HepG2 (cell line): Measurements from ENCODE around the gene RBPMS2. TPM values are rescaled to one million over a fixed set of nuclear protein-coding genes. Genes with fewer than 3 reads are reported as not detected.
A peak's percentile ranks its signal among the peaks of the same experiment; 100 is the strongest.

Source experiments
- ATAC-seq: fragments of 200-7000 bp; cut with Tn5 transposase; 3 replicates; pipeline ENCODE4 v1.9.1; 2020; ENCODE audit warnings: mild to moderate bottlenecking, moderate library complexity
- BruUV-seq: library from RNA; stranded (reverse); fragments of 400-500 nt; replicated peaks from 2 replicates; lab custom pipeline; 2021; lab: Mats Ljungman, UMichigan
- CTCF ChIA-PET: fragments of 300-600 bp; formaldehyde crosslinking; extraction: SDS; loops from one replicate; lab custom pipeline; 2021; ENCODE audit warnings: low total read pairs, inconsistent platforms, low intra/inter-chr PET ratio; lab: Yijun Ruan, JAX
- POLR2A ChIA-PET: fragments of 350-600 bp; sonication (Branson Sonifier 250); formaldehyde crosslinking; loops from one replicate; lab custom pipeline; 2020; ENCODE audit warnings: antibody characterized with exemption, inconsistent platforms; lab: Yijun Ruan, JAX
- DNase-seq: peaks from one replicate; pipeline ENCODE4 v3.0.0-alpha.2; 2015; ENCODE audit warnings: low spot score
- FAIRE-seq: peaks from 3 replicates; lab custom pipeline; 2011; peaks lifted over from hg19 to GRCh38; lab: Jason Lieb, UNC
- H2AFZ ChIP-seq: one replicate; pipeline ENCODE4 v1.6.1; 2011; ENCODE audit warnings: low read length, inconsistent platforms
- H3K27ac ChIP-seq: fragments of 300-600 bp; 3 replicates; pipeline ENCODE4 v1.8.0; 2011; ENCODE audit warnings: mixed run types, mild to moderate bottlenecking, mixed read lengths, low read length, inconsistent platforms; ENCODE audit not compliant: insufficient read depth; ENCODE audit errors: extremely low read length
- H3K27me3 ChIP-seq, 2 experiments: fragments of 200-600 bp in 1 of 2; 2 replicates in 1 of 2; 3 replicates in 1 of 2; pipeline versions ENCODE4 v1.6.0 to v1.8.0; 2011; ENCODE audit warnings: low read length in 2 of 2, mild to moderate bottlenecking in 2 of 2, moderate library complexity in 2 of 2, inconsistent platforms in 1 of 2; ENCODE audit not compliant: insufficient read depth in 2 of 2, control insufficient read depth in 1 of 2
- H3K36me3 ChIP-seq, 2 experiments: fragments of 200-600 bp in 1 of 2; replicated peaks in 1 of 2; 2 replicates in 1 of 2; 3 replicates in 1 of 2; pipeline versions ENCODE4 v1.5.1 to v1.8.0; 2011; ENCODE audit warnings: low read length in 2 of 2, inconsistent platforms in 1 of 2; ENCODE audit not compliant: insufficient read depth in 2 of 2, control insufficient read depth in 1 of 2
- H3K4me1 ChIP-seq: 2 replicates; pipeline ENCODE4 v1.5.1; 2012; ENCODE audit warnings: low read length, inconsistent platforms; ENCODE audit not compliant: insufficient read depth
- H3K4me2 ChIP-seq: 2 replicates; pipeline ENCODE4 v1.6.0; 2011; ENCODE audit warnings: low read depth, low read length, inconsistent platforms
- H3K4me3 ChIP-seq, 3 experiments: fragments of 200-600 bp in 1 of 3; sonication (generic), shearing (Covaris generic) in 1 of 3; replicated peaks in 1 of 3; 2 replicates each; pipeline ENCODE4 v1.5.1; 2011 to 2016; ENCODE audit warnings: low read length in 3 of 3, inconsistent platforms in 2 of 3, low read depth in 2 of 3, mild to moderate bottlenecking in 2 of 3, control low read depth in 1 of 3, mixed read lengths in 1 of 3; ENCODE audit not compliant: insufficient read depth in 1 of 3
- H3K79me2 ChIP-seq: one replicate; pipeline ENCODE4 v1.6.1; 2011; ENCODE audit warnings: low read length, inconsistent platforms; ENCODE audit not compliant: insufficient read depth
- H3K9ac ChIP-seq: 2 replicates; pipeline ENCODE4 v1.6.0; 2011; ENCODE audit warnings: mild to moderate bottlenecking, low read depth, low read length, inconsistent platforms; ENCODE audit not compliant: insufficient read depth
- H3K9me3 ChIP-seq: 2 replicates; pipeline ENCODE4 v1.5.1; 2012; ENCODE audit warnings: mild to moderate bottlenecking, low read length
- H4K20me1 ChIP-seq: 2 replicates; pipeline ENCODE4 v1.6.0; 2011; ENCODE audit warnings: inconsistent platforms, mild to moderate bottlenecking, low read length, moderate library complexity; ENCODE audit not compliant: insufficient read depth
- HDAC6 ChIP-seq: fragments of 200-600 bp; sonication (generic); IDR thresholded peaks from 2 replicates; pipeline ENCODE4 v1.7.0; 2017; ENCODE audit warnings: mild to moderate bottlenecking, antibody characterized with exemption, low read length, low read depth
- KAT8 ChIP-seq: IDR thresholded peaks from 2 replicates; pipeline ENCODE4 v1.6.1; 2016; ENCODE audit warnings: missing genetic modification reagents, missing compliant biosample characterization
- ONECUT2 ChIP-seq: sonication (generic); formaldehyde crosslinking; IDR thresholded peaks from 2 replicates; pipeline ENCODE4 v1.4.0; 2020; ENCODE audit warnings: missing genetic modification reagents
- PRMT3 ChIP-seq: sonication (generic); formaldehyde crosslinking; IDR thresholded peaks from 2 replicates; pipeline ENCODE4 v1.8.1; 2022; ENCODE audit warnings: low read depth, mild to moderate bottlenecking, moderate library complexity, missing genetic modification reagents, borderline replicate concordance
- SIN3A ChIP-seq: IDR thresholded peaks from 2 replicates; pipeline ENCODE4 v1.6.1; 2011; ENCODE audit warnings: low read depth, mild to moderate bottlenecking, control low read depth, low read length, borderline replicate concordance
- SMARCC2 ChIP-seq: fragments of 450-650 bp; IDR thresholded peaks from 2 replicates; pipeline ENCODE4 v1.6.1; 2017; ENCODE audit warnings: antibody characterized with exemption, mild to moderate bottlenecking
- U2AF2 ChIP-seq: fragments of 200-400 bp; formaldehyde crosslinking; IDR thresholded peaks from 2 replicates; pipeline ENCODE4 v1.6.1; 2017; ENCODE audit warnings: low read depth, mild to moderate bottlenecking, low read length
- ZNF382 ChIP-seq: sonication (generic); formaldehyde crosslinking; IDR thresholded peaks from 2 replicates; pipeline ENCODE4 v1.5.0; 2020; ENCODE audit warnings: missing genetic modification reagents, mild to moderate bottlenecking, borderline replicate concordance
- ZNF562 ChIP-seq: sonication (generic); formaldehyde crosslinking; IDR thresholded peaks from 2 replicates; pipeline ENCODE4 v1.8.0; 2022; ENCODE audit warnings: missing genetic modification reagents, borderline replicate concordance
- ZNF691 ChIP-seq: sonication (generic); formaldehyde crosslinking; IDR thresholded peaks from 2 replicates; pipeline ENCODE4 v1.4.0; 2020; ENCODE audit warnings: missing genetic modification reagents, low read depth, mild to moderate bottlenecking, borderline replicate concordance
- ZNF749 ChIP-seq: sonication (generic); formaldehyde crosslinking; IDR thresholded peaks from 2 replicates; pipeline ENCODE4 v1.8.0; 2022; ENCODE audit warnings: mild to moderate bottlenecking, missing genetic modification reagents, moderate library complexity, borderline replicate concordance
- WGBS: methylation state at CpG from one replicate; pipeline ENCODE4 v1.1.6; 2017; ENCODE audit warnings: low lambda C conversion rate; 5-methylcytosine and 5-hydroxymethylcytosine counted together
- in situ Hi-C: cut with HindIII; loops from 2 replicates; pipeline ENCODE4 v1.10.0; 2017; ENCODE audit warnings: low pct_unique_long_range_greater_than_20kb; ENCODE audit not compliant: extremely low pct_ligation_motif_present
- intact Hi-C: fragments of 100-400 bp; cut with micrococcal nuclease; formaldehyde crosslinking; loops from one replicate; pipeline ENCODE4 v1.10.0; 2022; ENCODE audit not compliant: unreplicated experiment
- polyA plus RNA-seq, 8 experiments: library from polyadenylated mRNA; depleted of rRNA in 3 of 8; stranded (reverse) in 7 of 8; unstranded in 1 of 8; fragments of >200 nt; fragmentation: Illumina TruSeq in 4 of 8; extraction: Trizol in 4 of 8; gene quantifications; 2 replicates each; pipeline versions ENCODE4 v1.2.1 to v1.2.3, GENCODE V29; 2011 to 2016; ENCODE audit warnings: low read depth in 4 of 8, missing spikeins in 1 of 8, mixed read lengths in 1 of 8; ENCODE audit not compliant: insufficient read depth in 1 of 8
- total RNA-seq, 5 experiments: library from RNA; depleted of rRNA; stranded (reverse); fragments of >200 nt; fragmentation: Illumina TruSeq; extraction: Trizol; gene quantifications; 2 replicates each; pipeline ENCODE4 v1.2.3, GENCODE V29; 2016; ENCODE audit warnings: low read depth in 1 of 5
- TF ChIP-seq, protein P1 (sequence below): IDR thresholded peaks from 2 replicates; pipeline ENCODE4 v1.6.1; 2016; ENCODE audit warnings: missing genetic modification reagents, missing compliant biosample characterization

RBPMS2 gene
- total and polyA plus RNA-seq, 2 of the 13 experiments (the other 11 are each of a cell fraction or from before 2014, with no cell fraction given): 0.08 TPM; not detected in 1

DNA sequence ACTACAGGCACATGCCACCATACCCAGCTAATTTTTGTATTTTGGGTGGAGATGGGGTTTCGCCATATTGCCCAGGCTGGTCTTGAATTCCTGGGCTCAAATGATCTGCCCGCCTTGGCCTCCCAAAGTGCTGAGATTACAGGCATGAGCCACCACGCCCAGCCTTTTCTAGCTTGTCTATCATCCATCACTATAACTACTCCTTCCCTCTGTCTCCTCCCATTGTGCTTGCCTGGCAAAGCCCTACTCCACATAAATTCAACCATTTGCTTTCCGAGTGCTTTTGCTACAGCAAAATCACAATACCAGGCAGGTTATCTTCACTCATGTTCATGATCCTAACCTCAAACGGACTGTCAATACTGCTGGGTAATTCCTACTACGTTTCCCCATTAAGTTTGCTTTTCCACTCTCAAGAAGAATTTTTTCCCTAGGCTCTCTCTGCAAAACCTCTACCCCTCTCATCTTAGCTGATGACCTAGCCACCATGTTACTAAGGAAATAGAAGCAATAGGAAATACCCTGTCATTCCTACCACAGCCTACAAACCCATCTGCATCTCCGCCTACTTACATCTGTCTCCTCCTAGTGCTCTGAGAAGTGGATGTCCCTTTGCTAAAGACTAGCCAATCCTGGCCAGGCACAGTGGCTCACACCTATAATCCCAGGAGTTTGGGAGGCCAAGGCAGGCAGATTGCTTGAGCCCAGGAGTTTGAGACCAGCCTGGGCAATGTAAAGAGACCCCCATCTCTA lies 64.5 kb downstream of the RBPMS2 start:
- H3K4me3 ChIP-seq: no peak overlapping the region
- no peak overlapping the region for H3K4me2 ChIP-seq
- 42% methylated on average over 7 of the region's 7 CpGs for WGBS
- H4K20me1 ChIP-seq: no peaks in the 10 kb centered on the region
- H3K9me3 ChIP-seq: no peaks in the 10 kb centered on the region
- in situ Hi-C loops (no loop called here), intact Hi-C loops (no loop called here)
- DNase-seq (no peak), ATAC-seq (peak; percentile 54; the same call in 2 of the 3 replicates), FAIRE-seq (no peak)
- no peak overlapping the region for H2AFZ ChIP-seq
- peaks cover 23% of the 10 kb centered on the region for H3K4me1 ChIP-seq
- CTCF ChIA-PET: no interaction called here
- H3K27ac ChIP-seq: no peak overlapping the region
- BruUV-seq: no TSS peak
- H3K9ac ChIP-seq: no peak overlapping the region
- no peaks in the 10 kb centered on the region for H3K79me2 ChIP-seq
- H3K36me3 ChIP-seq: no peaks in the 10 kb centered on the region
- POLR2A ChIA-PET: interaction anchor here (1.0 kb wide), 1 partner anchor 14 kb away, joined by 3 read pairs; no protein-coding TSS in a partner anchor
- H3K27me3 ChIP-seq: no peaks in the 10 kb centered on the region
- TF ChIP-seq ZNF691 (CRISPR knock-in tag) (no peak), KAT8 (CRISPR knock-in tag) (no peak), SIN3A (no peak), ZNF382 (no peak), ONECUT2 (CRISPR knock-in tag) (no peak), SMARCC2 (no peak), HDAC6 (no peak), PRMT3 (CRISPR knock-in tag) (no peak), U2AF2 (no peak), ZNF749 (CRISPR knock-in tag) (no peak), ZNF562 (no peak)
- TF ChIP-seq, protein P1, sequence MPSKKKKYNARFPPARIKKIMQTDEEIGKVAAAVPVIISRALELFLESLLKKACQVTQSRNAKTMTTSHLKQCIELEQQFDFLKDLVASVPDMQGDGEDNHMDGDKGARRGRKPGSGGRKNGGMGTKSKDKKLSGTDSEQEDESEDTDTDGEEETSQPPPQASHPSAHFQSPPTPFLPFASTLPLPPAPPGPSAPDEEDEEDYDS (CRISPR knock-in tag): no peak
